K562 (cell line): Measurements from ENCODE around the gene PRR20B. TPM values are rescaled to one million over a fixed set of nuclear protein-coding genes. Genes with fewer than 3 reads are reported as not detected.
"Not testable (repeated sequence)": the region's sequence is repeated elsewhere in the genome, so short reads cannot be mapped to it uniquely, and the experiment has no call there.

Source experiments
- ATAC-seq: fragments of 200-7000 bp; cut with Tn5 transposase; 3 replicates; pipeline ENCODE4 v1.9.1; 2020; ENCODE audit warnings: moderate library complexity
- BruUV-seq: library from RNA; stranded (reverse); fragments of 400-500 nt; replicated peaks from 2 replicates; lab custom pipeline; 2021; lab: Mats Ljungman, UMichigan
- CTCF ChIA-PET: fragments of 300-600 bp; formaldehyde crosslinking; extraction: SDS; loops from one replicate; lab custom pipeline; 2021; ENCODE audit warnings: low intra/inter-chr PET ratio; lab: Yijun Ruan, JAX
- POLR2A ChIA-PET: fragments of 300-600, 350-650 bp; sonication (Branson Sonifier 250); formaldehyde crosslinking; extraction: SDS; loops from one replicate; lab custom pipeline; 2021; ENCODE audit warnings: antibody characterized with exemption, inconsistent platforms; lab: Yijun Ruan, JAX
- DNase-seq, 4 experiments: peaks; one replicate each; pipeline versions ENCODE4 v3.0.0 to v3.0.0-alpha.2; 2011 to 2018; ENCODE audit warnings: low spot score in 3 of 4, mixed read lengths in 3 of 4; ENCODE audit errors: extremely low read depth in 1 of 4
- FAIRE-seq: peaks from 2 replicates; lab custom pipeline; 2011; peaks lifted over from hg19 to GRCh38; lab: Jason Lieb, UNC
- H2AFZ ChIP-seq: 2 replicates; pipeline ENCODE4 v1.6.0; 2011; ENCODE audit warnings: low read depth, low read length, control low read depth, inconsistent platforms
- H3K27ac ChIP-seq: fragments of 200-600 bp; 3 replicates; pipeline ENCODE4 v1.8.0; 2011; ENCODE audit warnings: low read depth, mild to moderate bottlenecking, control low read depth, inconsistent platforms, low read length, moderate library complexity, mixed read lengths; ENCODE audit errors: extremely low read depth
- H3K27me3 ChIP-seq, 2 experiments: fragments of 300-600 bp in 1 of 2; 2 replicates in 1 of 2; 3 replicates in 1 of 2; pipeline versions ENCODE4 v1.6.0 to v1.8.0; 2011; ENCODE audit warnings: inconsistent platforms in 2 of 2, low read length in 2 of 2, mild to moderate bottlenecking in 1 of 2, mixed read lengths in 1 of 2, moderate library complexity in 1 of 2; ENCODE audit not compliant: control insufficient read depth in 2 of 2, insufficient read depth in 2 of 2
- H3K36me3 ChIP-seq: fragments of 300-600 bp; 3 replicates; pipeline ENCODE4 v1.8.0; 2011; ENCODE audit warnings: mild to moderate bottlenecking, low read length, inconsistent platforms; ENCODE audit not compliant: control insufficient read depth, insufficient read depth
- H3K4me1 ChIP-seq, 2 experiments: fragments of 200-600 bp in 1 of 2; replicated peaks in 1 of 2; 2 replicates in 1 of 2; 3 replicates in 1 of 2; pipeline versions ENCODE4 v1.5.1 to v1.8.0; 2011; ENCODE audit warnings: inconsistent platforms in 2 of 2, low read length in 2 of 2, mild to moderate bottlenecking in 1 of 2, mixed read lengths in 1 of 2, moderate library complexity in 1 of 2; ENCODE audit not compliant: control insufficient read depth in 2 of 2, insufficient read depth in 2 of 2
- H3K4me2 ChIP-seq: 2 replicates; pipeline ENCODE4 v1.6.1; 2011; ENCODE audit warnings: low read length, control low read depth, inconsistent platforms, mixed read lengths; ENCODE audit not compliant: insufficient read depth
- H3K4me3 ChIP-seq: fragments of 200-600 bp; sonication (generic), shearing (Covaris generic); 2 replicates; pipeline ENCODE4 v1.5.1; 2016; ENCODE audit warnings: control low read depth, inconsistent platforms
- H3K79me2 ChIP-seq: fragments of 200-600 bp; 3 replicates; pipeline ENCODE4 v1.8.0; 2011; ENCODE audit warnings: low read length, inconsistent platforms; ENCODE audit not compliant: control insufficient read depth, insufficient read depth
- H3K9ac ChIP-seq, 2 experiments: 2 replicates each; pipeline versions ENCODE4 v1.6.0 to v1.6.1; 2011; ENCODE audit warnings: low read depth in 2 of 2, low read length in 2 of 2, control low read depth in 1 of 2, inconsistent platforms in 1 of 2, mild to moderate bottlenecking in 1 of 2, mixed read lengths in 1 of 2; ENCODE audit not compliant: insufficient read depth in 1 of 2
- H3K9me1 ChIP-seq: one replicate; pipeline ENCODE4 v1.6.0; 2011; ENCODE audit warnings: inconsistent platforms, mild to moderate bottlenecking, low read length, moderate library complexity; ENCODE audit not compliant: control insufficient read depth, insufficient read depth
- H3K9me3 ChIP-seq: replicated peaks from 2 replicates; pipeline ENCODE4 v1.5.1; 2011; ENCODE audit warnings: low read depth, low read length, inconsistent platforms; ENCODE audit not compliant: control insufficient read depth, insufficient read depth
- H4K20me1 ChIP-seq: replicated peaks from 2 replicates; pipeline ENCODE4 v1.6.1; 2011; ENCODE audit warnings: low read length, inconsistent platforms, mixed read lengths; ENCODE audit not compliant: control insufficient read depth, insufficient read depth
- CXXC5 ChIP-seq: fragments of 250-450 bp; sonication (Bioruptor Pico); IDR thresholded peaks from 2 replicates; pipeline ENCODE4 v1.8.0; 2022; ENCODE audit warnings: inconsistent platforms, mild to moderate bottlenecking, moderate library complexity
- HIVEP1 ChIP-seq: fragments of 250-450 bp; sonication (Bioruptor Pico); IDR thresholded peaks from 2 replicates; pipeline ENCODE4 v1.4.0; 2020; ENCODE audit warnings: mild to moderate bottlenecking
- HNRNPK ChIP-seq: fragments of 200-400 bp; formaldehyde crosslinking; IDR thresholded peaks from one replicate; pipeline ENCODE4 v1.6.1; 2018; ENCODE audit warnings: mild to moderate bottlenecking, low read depth, low read length; ENCODE audit not compliant: poor library complexity, severe bottlenecking
- NR3C1 ChIP-seq: sonication (generic); formaldehyde crosslinking; IDR thresholded peaks from 2 replicates; pipeline ENCODE4 v1.8.1; 2022; ENCODE audit warnings: missing genetic modification reagents
- ZBTB8A ChIP-seq: fragments of 450-650 bp; IDR thresholded peaks from 2 replicates; pipeline ENCODE4 v1.6.1; 2018; ENCODE audit warnings: mild to moderate bottlenecking, moderate library complexity; ENCODE audit not compliant: partially characterized antibody
- ZNF79 ChIP-seq: fragments of 250-450 bp; sonication (Bioruptor Pico); IDR thresholded peaks from 2 replicates; pipeline ENCODE4 v1.4.0; 2020; ENCODE audit warnings: low read depth, mild to moderate bottlenecking, moderate library complexity
- WGBS: fragments of 100-300 bp; shearing (Covaris generic); methylation state at CpG from one replicate; pipeline ENCODE4 v1.1.6; 2016; ENCODE audit warnings: low coverage, mixed read lengths; ENCODE audit not compliant: insufficient coverage; ENCODE audit errors: missing lambda C conversion rate; 5-methylcytosine and 5-hydroxymethylcytosine counted together
- in situ Hi-C: fragments of 300-500 bp; cut with MboI; formaldehyde crosslinking; loops from 4 replicates; pipeline ENCODE4 v1.15.0; 2018; ENCODE audit warnings: inconsistent platforms, mixed read lengths
- intact Hi-C: fragments of 100-400 bp; cut with micrococcal nuclease; formaldehyde crosslinking; loops from 2 replicates; pipeline ENCODE4 v1.14.2; 2022
- polyA plus RNA-seq, 8 experiments: library from polyadenylated mRNA; depleted of rRNA in 4 of 8; stranded (reverse) in 5 of 8; unstranded in 3 of 8; fragments of >200 nt; fragmentation: Nextera tagmentation in 2 of 8; fragmentation: Illumina TruSeq in 1 of 8; extraction: Ambion mirVana in 2 of 8; extraction: Trizol in 1 of 8; gene quantifications; 2 replicates each; pipeline versions ENCODE4 v1.2.1 to v1.2.3, GENCODE V29; 2011 to 2014; ENCODE audit warnings: inconsistent platforms in 1 of 8, missing spikeins in 1 of 8
- total RNA-seq, 7 experiments: library from RNA; depleted of rRNA in 6 of 7; stranded (reverse); fragments of >200 nt in 6 of 7; fragmentation: Illumina TruSeq in 2 of 7; extraction: Trizol in 2 of 7; gene quantifications; 2 replicates each; pipeline versions ENCODE4 v1.2.1 to v1.2.3, GENCODE V29; 2011 to 2021; ENCODE audit warnings: low replicate concordance in 1 of 7
- TF ChIP-seq, protein P1 (sequence below): fragments of 450-650 bp; formaldehyde crosslinking; IDR thresholded peaks from 2 replicates; pipeline ENCODE4 v1.4.0; 2022; ENCODE audit warnings: missing genetic modification characterization

The PRR20B gene
- total and polyA plus RNA-seq, 9 of the 15 experiments (the other 6 are each of a cell fraction or from before 2014, with no cell fraction given), result not detected

DNA sequence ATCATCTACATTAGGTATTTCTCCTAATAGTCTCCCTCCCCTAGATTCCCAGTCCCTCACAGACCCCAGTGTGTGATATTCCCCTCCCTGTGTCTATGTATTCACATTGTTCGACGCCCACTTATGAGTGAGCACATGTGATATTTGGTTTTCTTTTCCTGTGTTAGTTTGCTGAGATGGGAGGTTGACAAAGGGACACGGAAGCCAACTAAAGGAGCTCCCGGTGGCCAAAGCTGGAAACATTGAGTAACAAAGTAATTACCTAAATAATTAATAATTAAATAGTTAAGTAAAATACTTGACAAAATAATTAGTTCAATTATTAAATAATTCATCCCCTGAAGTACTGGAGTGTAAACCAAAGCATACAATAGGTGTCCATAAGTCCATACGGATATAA is 8.3 kb upstream of the PRR20B start:
- 0% methylated on average over 5 of the region's 5 CpGs for WGBS
- TF ChIP-seq, protein P1, sequence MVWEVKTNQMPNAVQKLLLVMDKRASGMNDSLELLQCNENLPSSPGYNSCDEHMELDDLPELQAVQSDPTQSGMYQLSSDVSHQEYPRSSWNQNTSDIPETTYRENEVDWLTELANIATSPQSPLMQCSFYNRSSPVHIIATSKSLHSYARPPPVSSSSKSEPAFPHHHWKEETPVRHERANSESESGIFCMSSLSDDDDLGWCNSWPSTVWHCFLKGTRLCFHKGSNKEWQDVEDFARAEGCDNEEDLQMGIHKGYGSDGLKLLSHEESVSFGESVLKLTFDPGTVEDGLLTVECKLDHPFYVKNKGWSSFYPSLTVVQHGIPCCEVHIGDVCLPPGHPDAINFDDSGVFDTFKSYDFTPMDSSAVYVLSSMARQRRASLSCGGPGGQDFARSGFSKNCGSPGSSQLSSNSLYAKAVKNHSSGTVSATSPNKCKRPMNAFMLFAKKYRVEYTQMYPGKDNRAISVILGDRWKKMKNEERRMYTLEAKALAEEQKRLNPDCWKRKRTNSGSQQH (CRISPR knock-in tag), result no peak
- TF ChIP-seq HNRNPK, result no peak
- no peak for TF ChIP-seq HIVEP1 (CRISPR knock-in tag)
- TF ChIP-seq ZBTB8A, result no peak
- no peak for TF ChIP-seq ZNF79
- no peak for TF ChIP-seq CXXC5 (CRISPR knock-in tag)
- TF ChIP-seq NR3C1 (CRISPR knock-in tag), result no peak
- TF ChIP-seq, all 486 proteins: peak for 0
- H3K4me2 ChIP-seq, result no peak overlapping the region
- H4K20me1 ChIP-seq, result no peaks in the 10 kb centered on the region
- no peaks in the 10 kb centered on the region for H3K9me3 ChIP-seq
- ATAC-seq (no peak), FAIRE-seq (no peak), DNase-seq (no peak)
- H3K27ac ChIP-seq, result no peak overlapping the region
- no peaks in the 10 kb centered on the region for H3K4me1 ChIP-seq
- no TSS peak for BruUV-seq
- no peaks in the 10 kb centered on the region for H3K36me3 ChIP-seq
- in situ Hi-C loops, result no loop called here
- no peaks in the 10 kb centered on the region for H3K9me1 ChIP-seq
- no peak overlapping the region for H3K9ac ChIP-seq
- ChIA-PET POLR2A (no interaction called here), CTCF (no interaction called here)
- H2AFZ ChIP-seq, result no peak overlapping the region
- intact Hi-C loops, result no loop called here
- no peaks in the 10 kb centered on the region for H3K27me3 ChIP-seq
- no peaks in the 10 kb centered on the region for H3K79me2 ChIP-seq
- no peak overlapping the region for H3K4me3 ChIP-seq

DNA sequence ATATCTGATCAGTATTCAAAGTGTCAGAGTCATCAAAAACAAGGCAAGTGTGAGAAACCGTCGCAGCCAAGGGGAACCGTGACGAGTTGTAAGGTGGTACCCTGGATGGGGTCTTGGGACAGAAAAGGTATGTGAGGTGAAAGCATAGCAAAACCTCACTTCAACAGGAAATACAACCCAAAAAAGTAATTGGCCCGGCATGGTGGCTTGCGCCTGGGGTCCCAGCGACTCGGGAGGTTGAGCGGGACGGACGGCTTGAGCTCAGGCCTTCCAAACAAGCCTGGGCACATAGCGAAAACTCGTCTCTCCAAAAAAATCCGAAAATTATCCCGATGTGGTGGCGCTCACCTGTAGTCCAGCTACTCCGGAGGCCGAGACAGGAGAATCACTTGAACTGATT is 7.5 kb upstream of the PRR20B start:
- H4K20me1 ChIP-seq, H3K4me2 ChIP-seq: not testable (repeated sequence)

DNA sequence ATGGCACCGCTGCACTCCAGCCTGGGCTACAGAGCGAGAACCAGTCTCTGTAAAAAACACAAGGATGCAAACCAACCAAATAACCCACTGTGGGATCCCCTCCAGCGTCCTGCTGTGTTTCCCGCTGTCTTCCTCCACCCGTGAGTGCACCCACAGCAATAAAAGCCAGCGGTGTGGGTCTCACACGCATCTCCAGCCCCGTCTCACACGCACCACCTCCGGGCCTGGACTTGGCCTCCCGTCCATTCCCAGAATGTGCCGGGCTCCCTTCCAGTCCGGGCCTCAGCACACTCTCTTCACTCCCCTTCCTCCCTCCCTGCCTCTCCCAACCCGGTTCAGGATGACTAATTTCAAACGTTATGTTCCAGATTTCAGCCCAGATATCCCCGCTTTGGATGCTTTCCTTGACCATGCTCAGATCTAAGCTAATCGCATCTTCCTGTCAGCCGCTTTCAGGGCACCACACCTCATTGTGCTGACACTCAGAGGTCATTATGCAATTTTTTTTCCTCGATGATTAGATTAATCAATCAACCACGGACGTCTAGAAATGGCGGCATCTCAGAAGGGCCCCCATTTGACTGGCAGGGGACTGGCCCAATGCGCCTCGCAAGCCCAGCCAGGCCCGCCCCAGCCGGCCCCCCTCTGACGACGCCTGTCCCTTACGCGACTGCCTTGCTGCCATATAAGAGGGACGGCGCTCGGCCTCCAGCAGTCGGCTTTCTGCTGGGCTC is 6.9 kb upstream of the PRR20B start, which contains the start of gene PRR20A:
Gene PRR20A (plus strand): TSS at position 684 of the 734 bp plus-strand sequence. CDS start 387 bp downstream, outside the sequence.
- FAIRE-seq, BruUV-seq, H3K36me3 ChIP-seq, H3K79me2 ChIP-seq, ATAC-seq, H2AFZ ChIP-seq, POLR2A ChIA-PET, H3K9me1 ChIP-seq, DNase-seq, H4K20me1 ChIP-seq, H3K4me2 ChIP-seq, CTCF ChIA-PET, intact Hi-C loops, H3K27ac ChIP-seq, H3K4me1 ChIP-seq, H3K4me3 ChIP-seq, H3K9ac ChIP-seq, H3K27me3 ChIP-seq, H3K9me3 ChIP-seq, in situ Hi-C loops: not testable (repeated sequence)
- WGBS, result 0% methylated on average over 6 of the region's 34 CpGs

More for the DNA sequence above, 7.5 kb upstream of the PRR20B start:
- H3K9me3 ChIP-seq, H3K9ac ChIP-seq, H2AFZ ChIP-seq, H3K27me3 ChIP-seq, CTCF ChIA-PET, H3K27ac ChIP-seq, H3K79me2 ChIP-seq, POLR2A ChIA-PET, H3K36me3 ChIP-seq, H3K4me1 ChIP-seq, H3K4me3 ChIP-seq, BruUV-seq, DNase-seq, in situ Hi-C loops, H3K9me1 ChIP-seq, ATAC-seq, FAIRE-seq, intact Hi-C loops: not testable (repeated sequence)
- WGBS, result no CpG with 5 or more reads among the region's 18 CpGs
